Body of pancreas (tissue), 4 donors: ENCODE data around the gene PCSK6.

Experiments
- POLR2A ChIP-seq, 3 donors: fragments of 450-650 bp; IDR thresholded peaks; one replicate each; pipeline ENCODE4 v1.6.1; 2016; ENCODE audit warnings: antibody characterized with exemption in 3 of 3, mild to moderate bottlenecking in 2 of 3
- TF ChIP-seq, protein P1 (sequence below), 7 experiments: fragments of 450-650 bp in 4 of 7; fragments of 200-600 bp in 3 of 7; sonication (generic) in 3 of 7; IDR thresholded peaks; one replicate each; pipeline ENCODE4 v1.5.1; 2016 to 2019; ENCODE audit warnings: antibody characterized with exemption in 7 of 7

DNA sequence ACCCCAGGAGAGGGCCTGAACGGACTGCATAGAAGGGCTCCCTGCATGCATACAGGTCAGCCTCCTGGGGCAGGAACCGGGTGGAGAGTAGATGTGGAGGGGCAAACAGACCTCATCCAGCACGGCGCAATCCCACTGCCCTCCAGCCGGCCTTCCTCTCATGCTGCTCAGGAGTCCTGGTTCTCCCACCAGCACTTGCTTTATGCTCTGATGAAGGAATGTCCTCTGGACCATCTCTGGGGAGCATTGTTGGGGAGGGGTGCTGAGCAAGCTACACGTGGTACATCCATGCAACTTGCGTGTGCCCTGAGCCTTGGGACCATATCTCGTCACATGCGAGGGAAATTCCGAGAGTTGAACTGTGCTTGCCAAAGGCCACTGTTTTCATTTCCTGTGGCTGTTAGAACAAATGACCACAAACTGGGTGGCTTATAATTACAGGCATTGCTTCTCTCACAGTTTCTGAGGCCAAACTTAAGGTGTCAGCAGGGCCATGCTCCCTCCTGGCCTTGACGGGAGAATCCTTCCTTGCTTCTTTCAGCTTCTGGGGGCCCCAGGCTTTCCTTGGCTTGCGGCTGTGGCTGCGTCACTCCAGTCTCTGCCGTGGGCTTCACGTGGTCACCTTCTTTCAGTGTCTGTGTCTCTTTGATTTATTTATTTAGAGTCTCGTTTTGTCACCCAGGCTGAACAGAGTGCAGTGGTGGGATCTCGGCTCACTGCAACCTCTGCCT lies 224.4 kb downstream of the PCSK6 start:
- TF ChIP-seq, protein P1, sequence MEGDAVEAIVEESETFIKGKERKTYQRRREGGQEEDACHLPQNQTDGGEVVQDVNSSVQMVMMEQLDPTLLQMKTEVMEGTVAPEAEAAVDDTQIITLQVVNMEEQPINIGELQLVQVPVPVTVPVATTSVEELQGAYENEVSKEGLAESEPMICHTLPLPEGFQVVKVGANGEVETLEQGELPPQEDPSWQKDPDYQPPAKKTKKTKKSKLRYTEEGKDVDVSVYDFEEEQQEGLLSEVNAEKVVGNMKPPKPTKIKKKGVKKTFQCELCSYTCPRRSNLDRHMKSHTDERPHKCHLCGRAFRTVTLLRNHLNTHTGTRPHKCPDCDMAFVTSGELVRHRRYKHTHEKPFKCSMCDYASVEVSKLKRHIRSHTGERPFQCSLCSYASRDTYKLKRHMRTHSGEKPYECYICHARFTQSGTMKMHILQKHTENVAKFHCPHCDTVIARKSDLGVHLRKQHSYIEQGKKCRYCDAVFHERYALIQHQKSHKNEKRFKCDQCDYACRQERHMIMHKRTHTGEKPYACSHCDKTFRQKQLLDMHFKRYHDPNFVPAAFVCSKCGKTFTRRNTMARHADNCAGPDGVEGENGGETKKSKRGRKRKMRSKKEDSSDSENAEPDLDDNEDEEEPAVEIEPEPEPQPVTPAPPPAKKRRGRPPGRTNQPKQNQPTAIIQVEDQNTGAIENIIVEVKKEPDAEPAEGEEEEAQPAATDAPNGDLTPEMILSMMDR (IDR thresholded peaks at IDR 0.05) = no peak
- TF ChIP-seq POLR2A (IDR thresholded peaks at IDR 0.05) = no peak
